MG63 (cell line): ENCODE measurements around the gene PGAP1. TPM values are rescaled to one million over a fixed set of nuclear protein-coding genes. Genes with fewer than 3 reads are reported as not detected.

ENCODE experiments used
- DNase-seq: peaks from one replicate; pipeline ENCODE4 v3.0.0-alpha.2; 2020
- H3K27me3 ChIP-seq: fragments of 250-450 bp; sonication (Bioruptor Pico); 2 replicates; pipeline ENCODE4 v1.5.1; 2020; ENCODE audit warnings: mild to moderate bottlenecking, moderate library complexity
- H3K36me3 ChIP-seq: fragments of 250-450 bp; sonication (Bioruptor Pico); 2 replicates; pipeline ENCODE4 v1.5.1; 2020; ENCODE audit warnings: mild to moderate bottlenecking, moderate library complexity
- H3K4me3 ChIP-seq: fragments of 250-450 bp; sonication (Bioruptor Pico); 2 replicates; pipeline ENCODE4 v1.5.1; 2020; ENCODE audit warnings: mild to moderate bottlenecking, moderate library complexity
- H3K9me3 ChIP-seq: fragments of 250-450 bp; sonication (Bioruptor Pico); 2 replicates; pipeline ENCODE4 v1.5.1; 2020; ENCODE audit warnings: mild to moderate bottlenecking, moderate library complexity
- total RNA-seq: library from RNA; depleted of rRNA; stranded (reverse); fragments of >200 nt; shearing (Covaris generic); gene quantifications from 2 replicates; pipeline ENCODE4 v1.2.3, GENCODE V29; 2014; ENCODE audit warnings: low replicate concordance

PGAP1 gene
- total RNA-seq, 1 experiment from 2014 or later = 0.33 TPM

GRCh38 chr2:196956069-196956468, 29.6 kb upstream of the PGAP1 start:
- H3K27me3 ChIP-seq = no peaks in the 10 kb centered on the region
- H3K36me3 ChIP-seq = no peaks in the 10 kb centered on the region
- H3K4me3 ChIP-seq = no peak overlapping the region
- no peak for DNase-seq
- no peaks in the 10 kb centered on the region for H3K9me3 ChIP-seq

- DNase-seq = no peak
- Histone ChIP-seq H3K9me3 (no peaks in the 10 kb centered on the region), H3K4me3 (no peak overlapping the region), H3K36me3 (no peaks in the 10 kb centered on the region), H3K27me3 (no peaks in the 10 kb centered on the region)
These were observed 28.5 kb upstream of the PGAP1 start for GRCh38 chr2:196955036-196955435.

GRCh38 chr2:196954001-196954400, 27.5 kb upstream of the PGAP1 start:
- DNase-seq = no peak
- Histone ChIP-seq H3K36me3 (no peaks in the 10 kb centered on the region), H3K9me3 (no peaks in the 10 kb centered on the region), H3K27me3 (no peaks in the 10 kb centered on the region), H3K4me3 (no peak overlapping the region)

- Histone ChIP-seq H3K4me3 (no peak overlapping the region), H3K36me3 (no peaks in the 10 kb centered on the region), H3K27me3 (no peaks in the 10 kb centered on the region), H3K9me3 (no peaks in the 10 kb centered on the region)
- no peak for DNase-seq
These were observed 26.4 kb upstream of the PGAP1 start for GRCh38 chr2:196952936-196953335.

GRCh38 chr2:196951973-196952372, 25.5 kb upstream of the PGAP1 start:
- Histone ChIP-seq H3K9me3 (no peaks in the 10 kb centered on the region), H3K36me3 (no peaks in the 10 kb centered on the region), H3K4me3 (no peak overlapping the region), H3K27me3 (no peaks in the 10 kb centered on the region)
- DNase-seq = no peak

- no peak for DNase-seq
- Histone ChIP-seq H3K9me3 (no peaks in the 10 kb centered on the region), H3K27me3 (no peaks in the 10 kb centered on the region), H3K4me3 (no peak overlapping the region), H3K36me3 (no peaks in the 10 kb centered on the region)
These were observed 22.6 kb upstream of the PGAP1 start for GRCh38 chr2:196949116-196949515.

GRCh38 chr2:196944570-196944969, 18.1 kb upstream of the PGAP1 start:
- H3K4me3 ChIP-seq = no peak overlapping the region
- no peaks in the 10 kb centered on the region for H3K36me3 ChIP-seq
- no peaks in the 10 kb centered on the region for H3K27me3 ChIP-seq
- no peaks in the 10 kb centered on the region for H3K9me3 ChIP-seq
- no peak for DNase-seq

GRCh38 chr2:196941398-196942078, 15.0 kb upstream of the PGAP1 start:
- DNase-seq = no peak
- Histone ChIP-seq H3K27me3 (no peaks in the 10 kb centered on the region), H3K36me3 (no peaks in the 10 kb centered on the region), H3K9me3 (no peaks in the 10 kb centered on the region), H3K4me3 (no peak overlapping the region)

GRCh38 chr2:196939371-196939770, 12.9 kb upstream of the PGAP1 start:
- Histone ChIP-seq H3K27me3 (no peaks in the 10 kb centered on the region), H3K36me3 (no peaks in the 10 kb centered on the region), H3K4me3 (no peak overlapping the region), H3K9me3 (no peaks in the 10 kb centered on the region)
- DNase-seq = peak; percentile 8

GRCh38 chr2:196935432-196935831, 8.9 kb upstream of the PGAP1 start:
- no peak for DNase-seq
- H3K36me3 ChIP-seq = no peaks in the 10 kb centered on the region
- peaks cover 2% of the 10 kb centered on the region; the same call in 1 of the 2 replicates for H3K27me3 ChIP-seq
- H3K9me3 ChIP-seq = no peaks in the 10 kb centered on the region
- H3K4me3 ChIP-seq = no peak overlapping the region

- Histone ChIP-seq H3K4me3 (no peak overlapping the region), H3K9me3 (no peaks in the 10 kb centered on the region), H3K27me3 (peaks cover 2% of the 10 kb centered on the region; the same call in 1 of the 2 replicates), H3K36me3 (no peaks in the 10 kb centered on the region)
- DNase-seq = no peak
These were observed 8.2 kb upstream of the PGAP1 start for GRCh38 chr2:196934672-196935071.

- Histone ChIP-seq H3K27me3 (peaks cover 2% of the 10 kb centered on the region; the same call in 1 of the 2 replicates), H3K36me3 (no peaks in the 10 kb centered on the region), H3K9me3 (no peaks in the 10 kb centered on the region), H3K4me3 (no peak overlapping the region)
- no peak for DNase-seq
These were observed 5.0 kb upstream of the PGAP1 start for GRCh38 chr2:196931555-196931954.

- Histone ChIP-seq H3K9me3 (no peaks in the 10 kb centered on the region), H3K4me3 (peak overlapping the region; percentile 75), H3K27me3 (no peaks in the 10 kb centered on the region), H3K36me3 (no peaks in the 10 kb centered on the region)
- peak; percentile 9 for DNase-seq
These were observed 1.1 kb upstream of the PGAP1 start for GRCh38 chr2:196927376-196928225.

GRCh38 chr2:196925768-196926561, 542 bp downstream of the PGAP1 start:
- H3K36me3 ChIP-seq = no peaks in the 10 kb centered on the region
- no peaks in the 10 kb centered on the region for H3K27me3 ChIP-seq
- H3K4me3 ChIP-seq = peak overlapping the region; percentile 75
- H3K9me3 ChIP-seq = no peaks in the 10 kb centered on the region
- DNase-seq = peak; percentile 45

GRCh38 chr2:196925051-196925767, 1.3 kb downstream of the PGAP1 start:
- H3K4me3 ChIP-seq = peak overlapping the region; percentile 75
- DNase-seq = no peak

GRCh38 chr2:196924051-196924450, 2.5 kb downstream of the PGAP1 start:
- no peaks in the 10 kb centered on the region for H3K36me3 ChIP-seq
- no peak overlapping the region for H3K4me3 ChIP-seq
- H3K27me3 ChIP-seq = no peaks in the 10 kb centered on the region
- no peaks in the 10 kb centered on the region for H3K9me3 ChIP-seq
- no peak for DNase-seq

More at GRCh38 chr2:196925051-196925767, 1.3 kb downstream of the PGAP1 start:
- Histone ChIP-seq H3K36me3 (no peaks in the 10 kb centered on the region), H3K27me3 (no peaks in the 10 kb centered on the region), H3K9me3 (no peaks in the 10 kb centered on the region)
